Activated CD8-positive, alpha-beta memory T cell treated with anti-CD3 and anti-CD28 coated beads, Interleukin-2, amount 50 U/mL, for 48 hours (primary cell): ENCODE measurements around the gene MOGAT2.

Experiments
- DNase-seq: peaks from one replicate; pipeline ENCODE4 v3.0.0-alpha.2; 2020

MOGAT2 gene

DNA sequence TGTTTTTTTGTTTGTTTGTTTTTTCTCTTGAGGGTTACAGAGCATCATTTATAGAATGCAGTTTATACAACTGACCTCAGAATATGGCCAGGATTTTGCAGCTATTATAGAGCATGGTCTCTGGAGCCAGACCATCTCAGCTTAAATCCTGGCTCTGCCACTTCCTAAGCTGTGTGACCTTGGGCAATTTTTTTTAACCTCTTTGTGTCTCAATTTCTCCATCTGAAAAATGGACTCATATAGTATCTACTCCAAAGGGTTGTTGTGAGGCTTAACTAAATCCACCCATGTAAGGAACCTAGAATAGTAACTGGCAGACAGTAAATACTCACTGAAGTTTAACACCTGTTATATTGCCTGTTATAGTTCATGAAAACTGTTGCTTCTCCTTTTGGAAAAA is 42.6 kb downstream of the MOGAT2 start:
- DNase-seq: no peak

DNA sequence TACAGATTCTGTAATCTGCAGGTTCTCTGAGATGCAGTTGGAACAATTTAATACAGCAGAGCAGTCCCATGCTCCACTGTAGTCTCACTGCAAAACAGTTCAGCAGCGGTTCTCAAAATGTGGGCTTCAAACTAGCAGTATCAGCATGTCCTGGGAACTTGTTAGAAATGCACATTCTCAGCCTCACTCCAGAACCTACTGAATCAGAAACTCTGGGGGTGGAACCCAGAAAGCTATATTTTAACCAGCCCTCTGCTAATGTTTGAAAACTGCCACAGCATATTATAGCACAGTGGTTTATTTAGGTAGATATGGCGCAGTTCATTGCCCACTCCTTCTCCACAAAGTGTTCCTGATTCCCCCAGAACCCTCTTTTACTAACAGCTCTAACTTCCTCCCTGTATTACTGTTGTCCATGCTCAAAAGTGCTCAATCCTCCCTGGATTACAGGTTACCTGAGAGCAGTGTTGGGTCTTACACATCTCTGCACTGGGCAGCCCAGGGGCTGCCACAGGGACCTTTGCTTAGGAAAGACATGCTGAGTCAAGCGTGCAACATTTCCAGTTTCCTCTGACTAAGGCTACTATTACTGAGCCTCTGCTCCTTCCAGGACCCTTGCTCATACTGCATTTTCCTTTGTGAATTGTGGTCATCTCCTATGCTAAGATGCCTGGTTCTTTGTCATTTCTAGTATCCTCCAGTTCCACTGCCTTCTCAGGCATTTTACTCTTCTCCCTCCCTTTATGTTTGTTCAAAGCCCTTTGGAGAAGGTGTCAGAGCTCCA is 43.3 kb downstream of the MOGAT2 start:
- peak; percentile 29 for DNase-seq

- peak; percentile 33 for DNase-seq
Observed at GRCh38 chr11:75762158-75762557, 44.5 kb downstream of the MOGAT2 start.

- no peak for DNase-seq
Observed at GRCh38 chr11:75762885-75763284, 45.2 kb downstream of the MOGAT2 start.

- peak; percentile 30 for DNase-seq
Observed at GRCh38 chr11:75763846-75764245, 46.2 kb downstream of the MOGAT2 start.

DNA sequence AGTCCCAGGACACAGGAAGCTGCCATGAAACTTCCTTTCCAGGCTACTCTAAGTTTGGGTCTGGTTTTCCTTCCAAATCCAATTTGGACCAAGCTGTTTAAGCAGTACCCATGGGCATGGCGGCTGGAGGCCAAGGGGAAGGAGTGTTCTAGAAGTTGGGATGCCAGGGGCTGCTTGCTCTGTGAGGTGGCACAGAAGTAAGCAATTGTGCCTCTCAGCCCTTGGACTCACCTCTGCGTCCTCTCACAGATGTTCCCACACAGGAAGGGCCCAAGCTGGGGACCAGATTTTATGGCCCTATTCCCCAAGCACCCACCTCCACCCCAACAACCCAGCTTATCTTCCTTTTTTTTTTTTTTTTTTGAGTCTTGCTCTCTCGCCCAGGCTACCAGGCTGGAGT is 47.5 kb downstream of the MOGAT2 start:
- no peak for DNase-seq

DNA sequence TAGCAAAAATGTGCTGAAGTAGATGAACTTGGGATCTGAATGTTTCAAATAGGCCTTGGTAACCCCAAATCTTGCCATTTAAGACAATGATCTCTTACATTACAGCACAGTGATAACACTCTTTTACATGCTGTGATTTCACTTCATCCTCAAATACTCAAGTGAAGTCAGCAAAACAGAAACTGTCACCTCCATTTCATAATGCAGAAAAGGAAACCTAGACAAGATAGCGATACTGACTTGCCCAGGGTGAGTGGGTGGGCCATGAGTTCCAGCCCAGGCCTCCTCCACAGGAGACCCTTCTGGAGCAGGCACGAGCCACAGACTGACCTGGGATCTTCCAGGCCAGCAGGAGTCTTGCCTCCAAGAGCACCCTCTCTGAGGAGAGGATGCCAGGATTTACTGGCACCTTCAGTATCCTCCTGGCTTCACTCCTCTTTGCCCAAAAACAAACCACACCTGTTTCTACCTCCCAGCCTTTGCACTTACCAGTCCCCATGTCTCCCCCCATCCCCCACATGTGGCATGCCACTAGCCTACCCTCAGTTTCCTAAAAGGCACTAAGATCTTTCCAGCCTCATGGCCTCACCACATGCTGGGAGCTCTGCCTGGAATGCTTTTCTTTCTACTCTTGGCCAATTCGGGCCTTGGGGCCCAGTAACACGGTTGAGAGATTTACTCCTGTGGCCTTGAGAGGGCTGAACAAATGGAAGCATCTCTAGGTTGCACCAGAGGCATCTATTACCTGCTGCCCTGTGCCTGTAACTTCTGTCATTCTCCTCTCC is 49.0 kb downstream of the MOGAT2 start:
- DNase-seq: no peak

- DNase-seq: no peak
Observed at GRCh38 chr11:75767228-75767572, 49.6 kb downstream of the MOGAT2 start.

DNA sequence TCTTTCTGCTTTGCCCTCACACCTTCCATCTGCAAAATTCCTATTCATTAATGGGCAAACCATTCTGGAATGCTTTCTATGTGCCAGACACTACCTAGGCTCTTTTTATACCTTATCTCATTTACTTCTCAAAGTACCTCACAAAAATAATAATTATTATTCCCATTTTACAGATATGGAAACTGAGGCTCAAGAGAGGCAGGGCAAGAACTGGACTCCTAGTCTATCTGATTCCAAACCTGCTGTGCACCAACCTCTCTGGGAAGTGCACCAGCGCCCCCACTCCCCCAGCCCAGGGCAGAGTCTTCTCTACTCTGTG is 50.1 kb downstream of the MOGAT2 start:
- no peak for DNase-seq

DNA sequence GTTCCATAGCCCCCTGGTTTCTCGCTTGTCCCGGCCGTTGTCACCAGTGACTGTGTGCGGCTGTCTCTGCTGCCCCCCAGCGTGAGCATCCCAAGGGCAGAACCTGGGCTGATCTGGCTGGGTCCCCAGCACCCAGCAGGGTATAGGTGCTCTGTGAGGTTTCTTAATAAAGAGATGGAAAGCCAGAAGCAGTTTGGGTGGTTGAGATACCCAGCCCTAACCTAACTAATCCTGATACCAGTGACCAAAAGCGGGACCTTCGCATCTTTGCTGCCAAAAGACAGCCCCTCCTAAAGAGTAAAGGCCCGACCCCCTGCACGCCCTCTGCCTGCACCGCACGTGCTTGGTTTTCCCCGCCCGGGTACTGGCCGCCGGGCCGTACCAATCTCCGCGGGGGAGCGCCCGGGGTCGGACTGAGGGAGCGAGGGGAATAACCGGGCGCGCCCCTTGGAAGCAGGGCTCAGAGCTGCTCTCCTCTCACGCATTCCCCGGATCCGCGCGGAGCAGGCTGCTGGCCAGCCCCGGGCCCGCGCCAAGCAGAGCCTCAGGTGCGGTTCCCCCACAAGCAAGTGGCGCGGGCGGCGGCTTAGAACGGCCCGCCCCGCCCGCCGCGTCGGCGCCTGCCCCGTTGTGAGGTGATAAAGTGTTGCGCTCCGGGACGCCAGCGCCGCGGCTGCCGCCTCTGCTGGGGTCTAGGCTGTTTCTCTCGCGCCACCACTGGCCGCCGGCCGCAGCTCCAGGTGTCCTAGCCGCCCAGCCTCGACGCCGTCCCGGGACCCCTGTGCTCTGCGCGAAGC is 50.7 kb downstream of the MOGAT2 start, which contains the start of gene DGAT2:
TSS of gene DGAT2 (plus strand) at position 667 of the 797 bp plus-strand sequence. CDS start 214 bp downstream, outside the sequence.
- DNase-seq: peak; percentile 88

- no peak for DNase-seq
Observed at GRCh38 chr11:75768909-75769771, 51.5 kb downstream of the MOGAT2 start.

DNA sequence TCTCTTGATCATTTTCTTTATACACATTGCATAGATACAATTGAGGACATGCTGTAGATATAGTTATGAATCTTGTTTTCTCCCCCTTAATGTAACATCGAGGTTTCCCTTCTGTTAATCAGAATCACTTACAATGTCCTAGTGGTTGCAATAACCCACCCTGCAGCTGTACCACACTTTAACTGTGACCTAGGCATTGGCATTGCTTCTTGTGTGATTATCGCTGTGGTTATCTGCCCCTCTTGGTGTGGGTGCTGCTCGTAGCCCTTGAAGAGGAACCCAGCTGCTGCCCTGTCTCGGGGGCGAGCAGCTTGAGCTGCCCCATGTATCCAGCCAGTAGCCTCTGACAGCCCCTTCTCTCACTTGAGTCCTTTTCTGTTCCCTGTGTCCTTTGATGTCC is 52.5 kb downstream of the MOGAT2 start:
- DNase-seq: peak; percentile 42

DNA sequence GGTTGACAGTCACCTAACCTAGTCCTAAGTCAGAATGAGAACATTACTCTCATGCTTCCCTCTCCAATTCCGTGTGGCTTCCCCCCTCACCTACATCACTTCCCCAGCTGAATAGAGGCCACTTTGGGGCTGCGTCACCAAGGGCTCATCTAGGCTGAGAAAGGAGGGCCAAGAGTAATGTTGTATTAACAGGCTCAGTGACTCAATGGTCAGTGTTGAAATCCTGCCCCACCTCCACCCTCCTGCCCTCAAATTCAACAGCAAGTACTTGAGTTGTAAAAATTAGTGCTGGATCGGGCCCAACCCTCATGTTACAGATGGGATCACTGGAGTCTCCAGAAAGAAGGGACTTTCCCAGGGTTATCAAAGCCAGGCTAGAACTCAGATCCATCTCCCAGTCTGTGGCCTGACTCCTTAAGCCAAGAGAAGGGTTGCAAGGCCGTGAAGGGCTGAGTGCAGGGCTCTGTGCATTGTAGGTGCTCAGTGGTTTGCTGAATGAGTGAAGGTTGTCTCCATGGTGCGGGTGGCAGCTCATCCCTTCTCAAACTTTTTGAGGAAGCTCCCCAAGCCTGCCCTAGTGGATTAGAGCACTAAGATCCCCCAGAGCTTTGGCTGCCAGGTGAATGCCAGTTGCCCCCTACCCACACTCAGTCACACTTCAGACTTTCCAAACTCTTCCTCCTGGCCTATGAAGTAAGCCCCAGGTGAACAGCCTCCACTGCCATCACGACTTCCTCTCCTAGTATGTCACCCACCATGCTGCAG is 54.2 kb downstream of the MOGAT2 start:
- no peak for DNase-seq

GRCh38 chr11:75773595-75774353 is 56.1 kb downstream of the MOGAT2 start:
- DNase-seq: no peak

- no peak for DNase-seq
Observed at GRCh38 chr11:75775056-75775455, 57.4 kb downstream of the MOGAT2 start.

DNA sequence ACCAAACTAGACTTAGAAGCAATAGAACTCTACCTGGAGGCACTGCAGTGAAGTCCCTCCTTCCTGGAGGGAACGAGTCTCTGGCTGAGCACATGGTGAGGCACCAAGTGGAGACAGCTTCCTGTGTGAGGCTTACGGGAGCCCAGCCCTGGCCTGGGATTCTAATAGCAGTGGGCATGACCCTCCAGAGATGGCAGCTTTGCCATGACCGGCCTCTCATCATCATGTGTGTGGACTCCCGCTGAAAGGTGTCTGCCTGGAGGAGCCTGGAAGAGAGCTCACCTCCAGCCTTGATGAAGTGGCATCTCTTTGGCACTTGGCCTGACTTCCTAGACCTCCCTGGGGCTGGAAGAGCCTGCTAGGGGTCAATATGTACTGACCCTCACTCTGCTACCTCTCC is 58.9 kb downstream of the MOGAT2 start:
- no peak for DNase-seq

GRCh38 chr11:75777461-75778110 is 59.9 kb downstream of the MOGAT2 start:
- no peak for DNase-seq

DNA sequence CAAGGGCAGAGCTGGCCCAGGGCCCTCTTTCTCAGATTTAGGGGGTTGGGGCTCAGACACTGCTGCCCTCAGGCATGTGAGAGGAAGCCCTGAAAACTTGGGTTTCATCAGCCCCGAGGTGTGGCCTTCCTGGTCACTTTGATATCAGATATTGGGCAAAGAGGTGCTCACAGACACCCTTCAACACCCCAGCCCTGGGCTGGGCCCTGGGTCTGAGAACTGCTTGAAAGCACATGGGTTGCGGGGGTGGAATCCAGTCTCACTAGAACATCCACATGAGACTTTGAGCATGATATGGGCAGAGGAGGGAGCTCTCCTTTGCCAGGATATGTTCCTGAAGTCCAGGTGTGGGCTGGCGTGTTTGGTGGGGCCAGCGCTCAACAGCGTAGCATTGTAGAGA is 61.3 kb downstream of the MOGAT2 start:
- DNase-seq: no peak

- DNase-seq: no peak
Observed at GRCh38 chr11:75779960-75780359, 62.3 kb downstream of the MOGAT2 start.

GRCh38 chr11:75780888-75781287 is 63.2 kb downstream of the MOGAT2 start:
- DNase-seq: no peak

DNA sequence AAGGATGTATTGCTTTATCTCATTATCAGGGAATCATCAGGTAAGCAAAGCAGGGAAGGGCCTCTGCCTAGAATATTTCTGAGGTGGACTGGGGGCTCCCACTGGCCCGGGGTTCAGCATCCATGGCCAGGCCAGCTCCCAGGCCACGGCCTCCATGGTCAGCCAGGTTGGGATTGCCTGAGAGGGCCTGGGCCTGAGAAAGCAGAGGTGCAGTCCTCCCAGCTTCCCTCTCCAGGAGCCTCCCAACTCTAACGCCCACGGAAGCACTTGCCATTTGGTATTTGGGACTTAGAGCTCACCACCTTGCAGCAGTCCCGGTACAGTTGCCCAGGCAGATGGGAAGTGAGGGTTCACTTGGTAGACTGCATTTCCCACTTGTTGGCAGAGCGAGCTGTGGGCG is 63.7 kb downstream of the MOGAT2 start:
- no peak for DNase-seq
